Mucosa of gallbladder (tissue), 1 donor: ENCODE measurements around the gene PCBD1. TPM values are rescaled to one million over a fixed set of nuclear protein-coding genes. Genes with fewer than 3 reads are reported as not detected.

Source experiments
- DNase-seq: peaks from one replicate; pipeline ENCODE4 v3.0.0-alpha.2; 2020; ENCODE audit warnings: low spot score
- total RNA-seq: library from RNA; stranded (reverse); gene quantifications from one replicate; pipeline ENCODE4 v1.2.1, GENCODE V29; 2021
- donor health status: DM: no; HTN: no; CAD: no.

PCBD1 gene
- total RNA-seq, 1 donor from 2014 or later: 142 TPM

DNA sequence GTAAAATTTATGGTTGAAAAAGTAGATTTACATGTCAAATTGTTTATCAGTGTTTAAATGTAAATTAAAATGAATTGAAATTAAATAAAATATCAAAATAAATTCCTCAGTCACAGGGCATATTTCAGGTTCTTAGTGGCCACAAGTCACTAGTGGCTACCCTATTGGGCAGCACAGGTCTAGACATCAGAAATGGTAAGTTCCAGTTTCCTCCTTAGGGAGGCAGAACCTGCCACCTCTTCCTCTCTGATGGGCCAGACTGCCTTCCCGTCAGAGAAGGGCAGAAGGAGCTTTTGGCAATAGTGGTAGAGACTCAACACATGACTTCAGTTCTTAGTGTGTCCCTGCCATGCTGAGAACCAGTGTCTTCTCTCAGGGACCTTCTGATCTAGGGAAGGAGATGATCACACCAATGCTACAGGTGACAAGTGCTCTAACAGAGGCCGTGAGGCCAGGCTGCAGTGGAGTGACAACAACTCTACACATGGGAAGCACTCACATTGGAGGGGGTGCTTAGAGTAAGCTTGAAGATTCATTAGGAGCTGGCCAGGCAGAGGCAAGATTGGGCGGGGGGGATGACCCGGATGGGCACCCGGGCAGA is 14.4 kb upstream of the PCBD1 start:
- no peak for DNase-seq

DNA sequence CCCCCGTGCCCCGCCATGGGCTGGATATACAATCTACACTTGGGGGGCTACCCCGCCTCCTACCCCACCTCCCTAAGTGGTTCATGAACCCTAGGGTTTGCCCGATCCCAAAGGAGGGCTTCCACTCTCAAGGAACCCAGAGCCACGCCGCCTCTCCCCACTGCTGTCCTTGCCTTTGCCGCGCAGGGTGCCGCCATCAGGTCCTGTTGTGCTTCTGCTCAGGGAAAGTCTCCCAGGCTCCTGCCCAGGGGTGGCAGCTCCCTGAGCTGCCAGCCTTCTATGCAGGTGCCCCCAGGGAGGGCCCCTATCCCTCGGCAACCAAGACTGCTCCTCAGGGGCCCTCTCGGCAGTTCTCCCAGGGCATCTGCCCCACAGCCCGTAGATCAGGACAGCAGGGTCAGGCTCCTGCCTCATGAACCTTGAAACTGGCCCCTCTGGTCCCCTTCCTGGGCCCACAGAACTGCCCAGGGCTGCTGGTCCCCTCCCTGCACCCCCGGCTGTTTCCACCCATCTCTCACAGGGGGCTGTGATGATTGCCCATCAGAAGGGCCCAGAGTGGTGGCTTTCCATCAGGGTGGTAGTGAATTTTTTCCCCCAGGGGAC is 13.0 kb upstream of the PCBD1 start:
- no peak for DNase-seq

DNA sequence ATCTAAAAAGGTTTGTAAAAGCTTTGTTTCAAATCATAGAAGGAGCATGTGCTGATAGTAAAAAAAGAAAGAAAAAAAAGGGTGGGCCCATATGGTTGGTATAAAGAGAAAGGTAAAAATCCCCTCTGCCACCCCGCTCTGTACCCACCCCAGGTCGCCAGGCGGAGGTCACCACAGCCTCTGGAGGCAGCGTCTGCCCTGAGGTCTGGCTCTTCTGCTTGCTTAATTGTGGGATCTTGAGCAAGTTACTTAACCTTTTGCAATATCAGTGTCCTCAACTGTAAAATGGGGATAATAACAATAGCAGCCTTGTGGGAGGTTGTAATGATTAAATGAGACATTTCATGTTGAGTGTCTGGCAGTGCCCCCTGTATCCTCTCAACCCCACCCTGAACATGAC is 10.7 kb upstream of the PCBD1 start:
- DNase-seq: no peak

DNA sequence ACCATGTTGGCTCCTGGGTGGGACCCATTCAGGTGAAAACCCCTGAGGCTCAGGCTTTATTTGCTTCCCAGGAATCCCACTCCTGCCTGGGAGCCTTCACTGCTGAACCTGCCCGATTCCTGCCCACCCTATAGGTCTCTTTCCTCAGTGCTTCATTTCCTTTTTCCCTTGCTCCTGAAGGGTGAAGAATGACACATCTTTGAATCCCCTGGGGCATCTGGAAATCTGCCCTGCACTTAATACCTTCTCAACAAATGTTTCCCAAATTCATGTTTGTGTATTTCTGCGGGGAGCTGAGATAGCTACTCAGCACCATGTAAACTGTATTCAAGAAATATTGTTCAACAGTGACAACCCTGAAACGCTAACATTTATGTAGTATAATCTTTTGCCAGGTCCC is 10.3 kb upstream of the PCBD1 start:
- DNase-seq: no peak

DNA sequence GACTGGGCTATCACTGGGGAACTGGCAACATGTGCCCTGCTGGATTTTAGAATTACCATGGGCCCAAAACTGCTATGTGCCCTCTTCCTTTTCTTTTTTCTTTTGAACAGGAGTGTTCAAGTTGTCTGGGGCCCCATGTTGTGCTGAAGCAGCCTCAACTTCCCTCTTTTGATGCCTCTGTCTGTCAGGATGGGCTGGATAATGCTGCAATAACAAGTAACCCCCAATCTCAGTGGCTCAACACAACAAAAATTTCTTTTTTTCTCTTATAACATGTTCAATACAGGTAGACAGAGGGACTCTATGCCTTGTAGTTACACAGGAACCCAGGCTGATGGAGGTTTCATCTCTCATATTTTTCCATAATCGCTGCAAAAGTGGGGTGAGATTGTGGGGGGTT is 8.2 kb upstream of the PCBD1 start:
- DNase-seq: no peak

DNA sequence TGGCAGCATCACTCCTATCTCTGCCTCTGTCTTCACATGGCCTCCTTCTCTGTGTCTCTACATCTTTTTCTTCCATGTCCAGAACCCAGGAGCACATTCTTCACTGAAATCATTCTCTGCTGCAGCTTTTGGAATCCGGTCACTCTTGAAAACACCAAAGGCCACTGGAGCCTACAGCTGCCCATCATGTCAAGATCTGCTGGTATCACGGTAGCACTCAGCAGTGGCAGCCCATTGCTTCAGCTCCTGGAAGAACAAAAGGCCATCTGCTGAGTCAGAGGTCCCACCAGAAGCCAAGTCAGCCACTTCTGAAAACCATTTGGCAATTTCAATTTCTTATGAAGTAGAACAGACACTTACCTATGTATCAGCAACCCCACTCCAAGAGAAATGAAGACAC is 6.1 kb upstream of the PCBD1 start:
- DNase-seq: no peak

DNA sequence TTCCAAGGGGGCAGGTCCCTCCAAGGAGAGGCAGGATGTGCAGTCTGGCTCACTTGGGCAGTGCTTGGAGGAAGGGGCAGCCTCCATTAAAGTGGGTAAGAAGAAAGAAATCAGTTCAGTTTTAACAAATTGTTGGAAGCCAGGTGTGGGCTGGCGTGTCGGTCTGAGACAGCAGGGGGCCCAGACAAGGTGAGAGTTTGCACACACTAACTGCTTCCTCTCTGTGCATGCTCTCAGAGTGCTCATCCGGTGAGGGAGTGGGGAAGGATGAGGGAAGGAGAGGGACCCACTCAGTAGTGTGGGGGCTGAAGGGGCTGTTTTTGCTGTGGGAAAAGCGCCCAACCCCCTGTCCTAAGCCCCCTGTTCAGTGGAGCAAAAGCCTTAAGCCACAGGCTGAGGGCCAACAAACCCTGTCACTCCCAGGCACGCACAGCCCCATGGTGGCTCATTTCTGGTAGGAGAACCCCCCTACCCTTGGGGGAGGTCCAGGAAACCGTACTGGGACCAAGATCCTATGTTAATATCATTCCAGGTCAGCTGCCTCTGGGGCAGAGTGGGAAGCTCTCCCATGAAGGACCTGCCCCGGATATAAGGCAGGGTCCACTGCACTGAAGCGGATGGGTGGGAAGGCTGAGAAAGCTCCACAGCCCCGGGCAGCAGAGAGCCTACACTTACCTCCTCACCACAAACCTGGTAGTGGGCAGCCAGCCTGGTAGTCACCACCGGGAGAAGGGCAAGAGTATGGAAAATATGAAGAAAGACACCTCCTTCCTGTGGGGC is 5.1 kb upstream of the PCBD1 start:
- DNase-seq: no peak

DNA sequence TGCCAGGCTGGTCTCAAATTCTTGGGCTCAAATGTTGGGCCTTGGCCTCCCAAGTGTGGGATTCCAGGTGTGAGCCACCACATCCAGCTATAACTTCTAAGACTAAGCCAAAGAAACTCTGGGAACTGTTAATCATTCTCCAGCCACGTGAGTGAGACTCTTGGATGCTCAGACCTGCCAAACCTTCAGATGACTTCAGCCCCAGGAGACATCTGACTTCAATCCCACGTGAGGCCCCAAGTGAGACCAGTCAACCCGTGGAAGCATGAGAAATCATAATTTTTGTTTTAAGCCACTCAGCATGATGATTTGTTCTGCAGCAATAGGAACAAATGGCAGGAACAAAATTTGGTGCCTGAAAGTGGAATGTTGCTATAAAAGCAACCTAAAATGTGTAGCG is 4.3 kb upstream of the PCBD1 start:
- no peak for DNase-seq

DNA sequence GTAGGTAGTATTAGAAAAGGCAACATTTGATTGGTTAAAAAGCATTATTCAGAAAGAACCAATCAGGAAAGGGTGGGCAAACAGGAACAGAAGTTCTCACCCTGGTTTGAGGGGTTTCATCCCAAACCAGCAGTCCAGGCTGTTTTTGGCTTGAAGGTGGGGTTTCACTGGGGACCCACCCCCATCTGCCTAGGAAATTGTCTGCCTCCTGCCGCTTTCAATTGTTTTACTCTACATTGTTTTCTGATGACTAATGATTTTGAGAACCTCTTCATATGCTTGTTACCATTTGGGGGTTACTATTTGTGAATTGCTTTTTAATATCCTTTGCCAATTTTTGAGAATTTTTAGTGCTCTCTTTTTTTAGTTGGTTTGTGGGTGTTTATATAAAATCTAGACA is 3.3 kb upstream of the PCBD1 start:
- no peak for DNase-seq

DNA sequence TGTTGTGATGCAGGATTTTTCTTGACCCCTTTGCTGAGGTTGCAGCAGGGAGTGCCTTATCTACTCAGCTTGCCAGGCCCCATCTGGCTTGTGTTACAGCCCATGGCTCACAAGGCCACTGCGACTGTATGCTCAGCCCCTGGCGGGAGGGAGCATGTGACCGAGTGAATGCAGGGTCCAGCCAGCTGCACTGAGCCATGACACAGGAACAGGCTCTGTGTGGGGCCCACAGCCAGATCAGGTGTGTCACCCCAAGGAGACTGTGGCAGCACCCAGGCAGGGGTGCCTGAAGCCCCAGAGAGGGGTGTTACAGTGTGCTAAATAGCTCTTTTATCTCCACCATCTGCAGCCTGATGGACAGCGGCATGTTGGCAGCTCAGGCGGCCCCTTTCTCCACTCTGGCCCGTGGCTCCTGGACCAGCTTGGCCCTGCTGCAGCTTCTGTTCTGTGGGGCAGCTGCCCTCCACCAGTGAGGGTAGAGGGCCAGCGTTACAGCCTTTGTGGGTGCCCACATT is 2.6 kb upstream of the PCBD1 start:
- peak; percentile 40 for DNase-seq

DNA sequence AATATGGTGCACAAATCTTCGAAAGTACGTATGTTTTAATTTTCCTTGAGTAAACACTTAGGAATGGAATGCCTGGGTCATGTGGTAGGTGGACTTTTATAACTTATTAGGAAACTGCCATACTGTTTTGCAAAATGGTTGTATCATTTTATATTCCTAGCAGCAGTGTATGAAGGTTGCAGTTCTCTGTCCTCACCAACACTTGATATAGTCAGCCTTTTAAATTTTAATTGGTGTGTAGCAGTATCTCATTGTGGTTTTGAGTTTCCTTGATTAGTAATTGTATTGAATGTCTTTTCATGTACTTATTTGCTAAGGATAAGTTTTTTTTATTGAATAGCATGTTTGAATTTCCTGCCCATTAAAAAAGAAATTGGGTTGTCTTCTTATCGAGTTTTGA is 926 bp upstream of the PCBD1 start:
- DNase-seq: no peak

DNA sequence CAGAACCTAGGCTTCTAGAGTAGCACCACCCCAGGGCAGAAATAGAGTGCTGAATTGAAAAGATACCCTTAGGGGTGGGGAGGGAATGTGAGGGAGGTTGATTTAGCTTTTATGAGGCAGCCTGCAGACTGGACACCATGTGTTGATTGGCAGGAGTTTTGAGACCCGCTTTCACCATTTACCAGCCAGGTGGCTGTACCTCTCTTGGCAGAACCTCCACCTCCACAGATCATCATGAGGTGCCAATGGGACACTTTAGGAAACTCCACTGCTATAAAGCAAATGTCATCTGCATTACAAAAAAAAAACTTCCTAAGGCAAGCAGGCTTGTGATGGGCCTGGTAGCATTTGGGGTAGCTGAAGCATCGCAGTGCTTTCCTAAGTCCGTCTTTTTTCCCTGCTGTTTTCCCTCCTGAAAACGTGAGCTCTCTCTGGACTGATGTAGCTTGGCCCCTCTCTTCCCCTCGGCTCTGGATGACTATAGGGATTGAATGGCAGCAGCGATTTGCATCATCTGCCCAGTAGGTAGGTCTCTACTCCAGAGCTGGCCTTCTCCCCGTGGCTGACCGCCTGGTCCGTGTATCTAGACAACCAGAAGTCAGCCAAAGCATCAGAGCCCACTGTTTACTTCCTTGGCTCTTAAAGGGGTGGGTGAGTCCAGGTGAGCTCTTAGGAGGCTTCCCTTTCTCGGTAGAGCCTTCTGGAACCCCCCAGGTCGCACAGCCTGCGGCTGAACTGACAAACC is 1.3 kb downstream of the PCBD1 start:
- DNase-seq: no peak

DNA sequence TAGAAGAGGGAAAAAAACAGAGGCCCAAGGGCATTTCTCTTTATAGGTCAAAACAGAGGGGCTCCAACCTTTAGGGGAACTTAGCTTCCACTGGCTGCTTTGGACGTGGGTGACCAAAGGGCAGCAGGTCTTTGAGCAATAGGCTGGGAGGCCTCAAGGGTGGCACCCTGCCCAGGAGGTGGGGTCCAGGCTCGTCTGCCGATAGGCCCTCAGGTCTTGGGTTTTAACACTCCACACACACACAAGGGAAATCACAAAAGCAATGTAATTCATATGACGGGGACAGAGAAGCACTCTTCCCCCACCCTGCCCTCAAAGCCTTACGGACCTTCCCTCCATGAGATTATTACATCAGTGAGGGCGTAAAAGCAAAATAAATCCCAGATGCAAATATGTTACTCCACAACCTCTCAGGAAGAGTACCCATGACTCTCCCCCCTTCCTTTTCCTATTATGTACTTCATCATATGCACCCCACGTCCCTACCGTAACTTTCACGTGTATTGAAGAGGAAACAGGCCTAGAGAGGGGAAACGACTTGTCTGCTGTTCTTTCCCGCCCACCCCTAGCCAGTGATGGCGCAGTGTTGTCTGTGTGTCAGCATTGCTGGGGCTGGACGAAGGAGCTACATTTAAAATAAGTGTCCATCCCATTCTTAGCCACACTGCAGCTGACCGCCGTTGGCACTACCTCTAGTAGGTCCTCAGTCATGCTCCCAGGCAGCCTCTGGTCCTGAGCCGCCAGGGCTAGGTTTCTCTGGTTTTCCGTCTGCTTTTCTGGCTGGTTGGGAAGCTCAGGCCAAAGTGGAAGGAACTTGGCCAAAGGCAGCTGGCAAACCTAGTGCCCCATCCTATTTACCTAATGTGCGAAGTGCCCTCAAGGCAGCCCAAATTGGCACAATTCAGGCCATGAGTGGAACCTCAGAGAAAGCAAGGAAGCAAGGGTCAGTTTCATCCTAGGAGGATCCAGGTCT is 2.1 kb downstream of the PCBD1 start:
- DNase-seq: no peak

DNA sequence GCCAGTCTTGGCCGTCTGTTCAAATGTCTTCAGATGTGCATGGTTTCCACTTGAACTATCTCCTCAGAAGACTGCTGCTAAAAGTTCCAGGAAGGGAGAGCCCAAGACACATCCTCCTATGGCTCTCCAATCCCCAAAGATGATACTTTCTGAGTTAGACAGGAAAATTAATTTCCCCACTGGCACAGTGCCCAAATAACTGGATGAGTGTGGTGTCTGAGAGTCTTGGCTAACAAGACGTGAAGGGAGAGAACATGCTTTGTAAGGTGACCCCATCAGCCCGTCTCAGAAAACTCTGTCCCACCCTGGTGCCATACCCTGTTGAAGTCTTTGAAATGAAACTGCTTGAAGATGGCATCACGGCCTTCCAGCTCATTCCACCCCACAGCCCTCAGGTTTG is 2.9 kb downstream of the PCBD1 start:
- no peak for DNase-seq

DNA sequence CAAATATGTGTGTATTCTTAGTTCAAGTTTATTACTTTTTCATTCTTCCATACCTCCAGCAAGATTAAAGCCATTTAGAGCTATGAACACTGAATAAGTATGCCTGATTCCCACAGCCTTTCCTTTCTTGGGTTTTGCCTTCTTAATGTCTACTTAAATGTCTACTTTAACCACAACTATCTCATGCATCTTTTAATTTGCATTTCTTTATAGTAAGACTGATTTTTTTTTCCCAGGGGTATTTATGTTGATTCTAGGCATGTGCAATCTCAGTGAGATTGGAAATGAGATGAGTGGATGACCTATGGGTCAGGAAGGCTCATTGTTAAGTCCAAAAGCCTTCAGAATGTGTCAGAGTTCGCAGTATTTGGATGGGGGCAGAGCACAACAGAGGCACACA is 3.6 kb downstream of the PCBD1 start:
- no peak for DNase-seq

DNA sequence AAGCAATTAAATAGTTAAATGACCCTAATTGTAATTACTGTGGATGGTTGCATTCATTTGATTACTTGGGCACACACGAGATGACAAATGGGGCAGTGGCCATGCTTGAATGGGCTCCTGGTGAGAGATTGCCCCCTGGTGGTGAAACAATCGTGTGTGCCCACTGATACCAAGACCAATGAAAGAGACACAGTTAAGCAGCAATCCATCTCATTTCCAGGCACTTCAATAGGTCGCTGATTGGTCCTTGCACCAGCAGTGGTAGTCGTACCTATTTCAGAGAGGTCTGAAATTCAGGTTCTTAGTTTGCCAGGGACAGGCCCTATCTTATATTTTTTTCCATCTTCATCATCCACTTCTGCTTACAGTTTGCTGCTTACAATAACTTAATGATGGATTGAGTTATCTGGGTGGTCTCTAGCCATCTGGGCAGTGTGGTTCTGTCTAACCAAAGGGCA is 8.3 kb downstream of the PCBD1 start:
- peak; percentile 86 for DNase-seq

DNA sequence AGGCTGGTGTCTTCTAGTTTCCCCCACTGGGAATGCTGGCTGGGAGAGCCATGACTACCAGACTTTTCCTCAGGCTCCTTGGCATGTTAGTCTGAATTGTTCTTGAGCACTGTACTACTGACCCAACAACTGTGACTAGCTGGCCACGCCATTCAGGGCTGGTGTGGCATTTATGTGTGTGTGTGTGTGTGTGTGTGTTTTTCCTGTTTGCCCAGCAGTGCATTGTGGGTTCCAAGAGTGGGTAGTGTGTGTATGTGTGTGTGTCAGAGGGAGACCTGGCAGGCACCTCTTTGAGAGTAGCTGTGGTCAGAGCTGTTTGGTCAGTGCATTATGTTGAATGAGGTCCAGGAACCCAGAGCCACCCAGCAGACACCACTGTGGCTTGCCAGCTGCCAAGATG is 9.2 kb downstream of the PCBD1 start:
- no peak for DNase-seq

DNA sequence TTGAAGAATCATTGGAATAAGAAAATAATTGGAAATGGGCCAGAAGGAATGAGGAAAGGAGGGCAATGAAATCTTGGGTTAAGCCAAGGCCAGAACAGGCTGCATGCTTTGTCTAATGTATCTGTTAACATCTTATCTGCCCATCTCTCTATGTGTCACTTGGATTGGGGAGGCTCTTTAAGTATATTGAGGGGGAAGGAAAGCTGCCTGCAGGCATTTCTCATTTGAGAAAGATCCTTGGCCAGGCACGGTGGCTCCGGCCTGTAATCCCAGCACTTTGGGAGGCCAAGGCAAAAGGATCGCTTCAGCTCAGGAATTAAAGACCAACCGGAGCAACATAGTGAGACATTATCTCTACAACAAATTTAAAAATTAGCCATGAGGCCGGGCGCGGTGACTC is 14.3 kb downstream of the PCBD1 start:
- DNase-seq: no peak

DNA sequence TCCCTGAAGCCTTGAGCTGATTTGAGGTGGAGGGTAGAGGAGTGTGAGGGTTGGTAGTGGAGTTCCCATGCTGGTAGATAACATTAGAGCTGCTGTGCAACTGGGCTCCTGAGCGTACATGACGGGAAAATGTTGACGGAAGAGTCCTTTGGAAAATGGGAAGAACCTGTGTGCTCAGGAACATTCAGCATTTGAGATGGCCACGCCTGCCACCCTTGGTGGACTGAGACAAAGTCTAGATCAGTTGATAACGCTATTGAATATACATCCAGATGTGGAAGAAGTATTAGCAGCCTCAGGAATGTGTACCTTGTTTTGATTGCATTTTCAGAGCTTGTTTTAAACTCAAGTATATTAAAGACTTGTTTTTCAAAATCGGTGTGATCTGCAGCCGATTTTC is 16.1 kb downstream of the PCBD1 start:
- no peak for DNase-seq

DNA sequence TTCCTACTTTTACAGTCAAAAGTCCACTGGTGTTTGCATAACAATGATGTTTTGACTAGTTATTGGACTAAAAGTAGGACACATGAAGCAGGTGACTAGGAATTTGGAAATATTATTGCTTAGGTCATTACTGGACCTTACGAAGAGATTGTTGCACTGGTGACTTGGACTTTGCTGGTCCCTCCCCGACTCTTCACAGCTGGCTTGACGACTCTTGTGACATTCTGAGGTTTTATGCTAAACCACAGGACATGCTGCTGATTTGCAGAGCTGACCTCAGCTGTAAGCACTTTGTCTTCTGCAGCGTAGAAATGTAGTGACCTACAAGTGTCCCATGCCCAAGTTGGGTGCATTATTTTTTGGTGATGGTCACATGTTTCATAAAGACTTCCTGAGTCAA is 21.9 kb downstream of the PCBD1 start:
- DNase-seq: peak; percentile 32

DNA sequence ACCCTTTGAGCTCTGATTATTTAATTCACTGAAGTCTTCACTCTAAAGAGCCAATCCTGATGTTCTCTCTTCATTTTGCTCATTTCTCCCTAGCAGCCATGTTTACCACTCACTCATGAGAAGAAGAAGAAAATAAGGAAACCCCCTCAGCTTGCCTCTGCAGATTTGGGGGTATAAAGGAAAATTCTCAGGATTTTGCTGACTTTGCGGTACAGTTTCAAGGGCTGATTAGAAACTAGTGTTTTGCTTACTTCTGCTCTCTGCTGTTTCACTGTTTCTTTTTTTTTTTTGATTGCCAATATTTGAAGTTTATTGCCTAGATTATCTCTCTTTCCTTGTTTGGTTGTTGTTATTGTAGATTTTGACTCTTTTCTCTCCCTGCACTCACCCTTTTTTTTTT is 23.4 kb downstream of the PCBD1 start:
- no peak for DNase-seq
